ENCODE data around the gene HHATL.

The HHATL gene

GRCh38 chr3:42651248-42652091 is 51.1 kb downstream of the HHATL start:
- no peak for DNase-seq

- DNase-seq = no peak
Observed at GRCh38 chr3:42649783-42650182, 52.8 kb downstream of the HHATL start.

GRCh38 chr3:42649006-42649405 is 53.6 kb downstream of the HHATL start:
- DNase-seq = no peak

GRCh38 chr3:42647821-42648459 is 54.7 kb downstream of the HHATL start:
- no peak for DNase-seq

All from stimulated activated CD4-positive, alpha-beta T cell treated with anti-CD3 and anti-CD28 coated beads, Interleukin-2, amount 100 ng/mL, for 24 hours (primary cell).